HG02678 (cell line): ENCODE results near the gene CD86.

Experiments used
- ATAC-seq: cut with Tn5 transposase; IDR thresholded peaks from one replicate; pipeline ENCODE4 v1.9.1; 2021; ENCODE audit warnings: mild to moderate bottlenecking, moderate library complexity; ENCODE audit not compliant: unreplicated experiment

The CD86 gene

GRCh38 chr3:122058294-122058693, 3.1 kb downstream of the CD86 start:
- no peak for ATAC-seq

- no peak for ATAC-seq
Observed at GRCh38 chr3:122060040-122060698, 5.0 kb downstream of the CD86 start.

GRCh38 chr3:122063908-122064307, 8.7 kb downstream of the CD86 start:
- ATAC-seq: no peak

GRCh38 chr3:122064326-122064725, 9.2 kb downstream of the CD86 start:
- no peak for ATAC-seq

GRCh38 chr3:122066331-122067213, 11.4 kb downstream of the CD86 start:
- ATAC-seq: peak; percentile 11

- peak; percentile 55 for ATAC-seq
Observed at GRCh38 chr3:122067214-122067550, 12.0 kb downstream of the CD86 start.

GRCh38 chr3:122067588-122068240, 12.6 kb downstream of the CD86 start:
- peak; percentile 49 for ATAC-seq

- peak; percentile 54 for ATAC-seq
Observed at GRCh38 chr3:122074621-122075265, 19.6 kb downstream of the CD86 start.

- peak; percentile 15 for ATAC-seq
Observed at GRCh38 chr3:122076491-122077292, 21.5 kb downstream of the CD86 start.

- peak; percentile 39 for ATAC-seq
Observed at GRCh38 chr3:122077293-122078234, 22.4 kb downstream of the CD86 start.

GRCh38 chr3:122078235-122078935, 23.2 kb downstream of the CD86 start:
- no peak for ATAC-seq

- ATAC-seq: no peak
Observed at GRCh38 chr3:122079524-122080206, 24.5 kb downstream of the CD86 start.

GRCh38 chr3:122080207-122080587, 25.0 kb downstream of the CD86 start:
- ATAC-seq: no peak

GRCh38 chr3:122081543-122082247, 26.5 kb downstream of the CD86 start:
- ATAC-seq: no peak

GRCh38 chr3:122082357-122082756, 27.2 kb downstream of the CD86 start:
- no peak for ATAC-seq

GRCh38 chr3:122084799-122085198, 29.6 kb downstream of the CD86 start:
- ATAC-seq: no peak

GRCh38 chr3:122085673-122086072, 30.5 kb downstream of the CD86 start:
- no peak for ATAC-seq

GRCh38 chr3:122088531-122088930, 33.4 kb downstream of the CD86 start:
- no peak for ATAC-seq
